ENCODE data around the gene UCHL5.

DNA sequence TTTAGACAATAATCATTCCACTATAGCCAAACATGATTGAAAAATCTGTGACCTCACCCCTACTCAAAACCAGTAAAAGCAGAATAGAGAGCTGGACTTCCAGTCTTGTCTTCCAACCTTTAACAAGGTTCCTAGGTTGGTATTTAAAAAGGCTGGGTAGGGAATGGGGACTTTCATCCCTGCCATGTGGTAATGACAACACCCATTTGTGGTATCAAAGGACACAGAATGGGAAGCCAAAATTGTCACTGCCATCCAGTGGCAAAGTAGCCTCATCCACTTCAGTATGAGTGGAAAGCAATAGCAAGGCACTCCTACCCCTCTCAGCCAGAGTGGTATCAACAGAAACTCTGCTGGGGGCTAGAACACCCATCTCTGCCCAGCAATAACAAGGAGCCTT, 33.9 kb downstream of the UCHL5 start:
- TF ChIP-seq ZNF274 (IDR thresholded peaks at IDR 0.05; ENCODE audit: low read depth, low read length) (no peak), SUZ12 (IDR thresholded peaks at IDR 0.05; ENCODE audit: extremely low read depth, insufficient read depth, insufficient read length) (no peak), YY1 (IDR thresholded peaks at IDR 0.05; ENCODE audit: insufficient read depth, insufficient read length) (no peak)
